ENCODE measurements around the gene IKBKE. TPM values are rescaled to one million over a fixed set of nuclear protein-coding genes. Genes with fewer than 3 reads are reported as not detected.

IKBKE gene
- total and polyA plus RNA-seq, 10 of the 15 experiments (the other 5 are each of a cell fraction or from before 2014, with no cell fraction given), result 12.8 to 35.1 (median 23.1) TPM

DNA sequence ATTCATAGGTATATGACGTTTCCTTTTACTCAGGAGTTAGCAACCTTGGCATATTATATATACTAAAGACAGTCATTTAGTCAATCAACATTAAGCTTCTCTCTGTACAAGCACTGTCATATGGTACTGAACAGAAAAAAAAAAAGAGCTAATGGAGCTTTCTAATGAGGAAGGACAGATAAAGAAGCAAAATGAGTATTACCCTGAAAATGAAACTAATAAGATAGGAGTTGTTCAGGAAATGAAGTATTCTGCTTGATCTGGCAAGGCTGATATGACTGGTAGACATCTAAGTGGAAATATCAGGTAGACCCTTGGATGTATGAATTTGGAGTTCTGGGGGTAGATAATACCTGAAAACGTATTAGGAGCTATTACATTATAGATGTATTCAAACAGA lies 4.3 kb upstream of the IKBKE start:
- peaks cover 55% of the 10 kb centered on the region for H3K4me1 ChIP-seq (ENCODE audit: control insufficient read depth, insufficient read depth, low read length)
- no peaks in the 10 kb centered on the region for H4K20me1 ChIP-seq (ENCODE audit: control insufficient read depth, insufficient read depth)
- CTCF ChIA-PET, result interaction anchor here (1.1 to 10.1 kb wide), 5 partner anchors 14 to 197 kb away, joined by 3 to 199 read pairs (median 4); no protein-coding TSS in a partner anchor
- FAIRE-seq (no peak), ATAC-seq (peak; percentile 9), DNase-seq (ENCODE audit: low read depth, low spot score) (no peak)
- POLR2A ChIA-PET, result interaction anchor here (0.6 to 1.2 kb wide), 3 partner anchors 10 to 90 kb away, joined by 3 to 5 read pairs (median 3); no protein-coding TSS in a partner anchor
- no peak overlapping the region for H2AFZ ChIP-seq (ENCODE audit: control insufficient read depth, low read depth, low read length)
- no peaks in the 10 kb centered on the region for H3K9me3 ChIP-seq (replicated peaks; ENCODE audit: control insufficient read depth, insufficient read depth, low read length)
- no peak overlapping the region for H3K9ac ChIP-seq (ENCODE audit: control insufficient read depth, insufficient read depth, low read length)
- no peak overlapping the region for H3K4me2 ChIP-seq (ENCODE audit: control insufficient read depth, insufficient read depth)
- H3K36me3 ChIP-seq (ENCODE audit: control insufficient read depth in 2 of 2, insufficient read depth in 2 of 2, low read length in 1 of 2), result no peaks in the 10 kb centered on the region
- RAD21 ChIA-PET (ENCODE audit: unreplicated experiment), result interaction anchor here (0.8 to 3.3 kb wide), 9 partner anchors 10 to 198 kb away, joined by 3 to 22 read pairs (median 5); no protein-coding TSS in a partner anchor
- no peak overlapping the region for H3K27ac ChIP-seq (ENCODE audit: control insufficient read depth, insufficient read depth)
- BruUV-seq (replicated peaks), result no TSS peak
- intact Hi-C loops (cut with micrococcal nuclease; ENCODE audit: unreplicated experiment), result no loop called here
- WGBS (ENCODE audit: insufficient coverage, insufficient replicate concordance, low lambda C conversion rate, missing lambda C conversion rate), result 0% methylated on average over 2 of the region's 2 CpGs
- peaks cover 12% of the 10 kb centered on the region for H3K79me2 ChIP-seq (ENCODE audit: control insufficient read depth, insufficient read depth, low read length)
- H3K4me3 ChIP-seq, result no peak overlapping the region
- H3K27me3 ChIP-seq (replicated peaks in 1 of 2; ENCODE audit: control insufficient read depth in 2 of 2, insufficient read depth in 2 of 2, low read length in 1 of 2), result no peaks in the 10 kb centered on the region
- in situ Hi-C loops (cut with MboI), result no loop called here
- SMC1A ChIA-PET (ENCODE audit: uncharacterized antibody, unreplicated experiment), result interaction anchor here (1.3 to 7.0 kb wide), 4 partner anchors 13 to 204 kb away, joined by 3 to 70 read pairs (median 9); no protein-coding TSS in a partner anchor
- TF ChIP-seq, protein P1, sequence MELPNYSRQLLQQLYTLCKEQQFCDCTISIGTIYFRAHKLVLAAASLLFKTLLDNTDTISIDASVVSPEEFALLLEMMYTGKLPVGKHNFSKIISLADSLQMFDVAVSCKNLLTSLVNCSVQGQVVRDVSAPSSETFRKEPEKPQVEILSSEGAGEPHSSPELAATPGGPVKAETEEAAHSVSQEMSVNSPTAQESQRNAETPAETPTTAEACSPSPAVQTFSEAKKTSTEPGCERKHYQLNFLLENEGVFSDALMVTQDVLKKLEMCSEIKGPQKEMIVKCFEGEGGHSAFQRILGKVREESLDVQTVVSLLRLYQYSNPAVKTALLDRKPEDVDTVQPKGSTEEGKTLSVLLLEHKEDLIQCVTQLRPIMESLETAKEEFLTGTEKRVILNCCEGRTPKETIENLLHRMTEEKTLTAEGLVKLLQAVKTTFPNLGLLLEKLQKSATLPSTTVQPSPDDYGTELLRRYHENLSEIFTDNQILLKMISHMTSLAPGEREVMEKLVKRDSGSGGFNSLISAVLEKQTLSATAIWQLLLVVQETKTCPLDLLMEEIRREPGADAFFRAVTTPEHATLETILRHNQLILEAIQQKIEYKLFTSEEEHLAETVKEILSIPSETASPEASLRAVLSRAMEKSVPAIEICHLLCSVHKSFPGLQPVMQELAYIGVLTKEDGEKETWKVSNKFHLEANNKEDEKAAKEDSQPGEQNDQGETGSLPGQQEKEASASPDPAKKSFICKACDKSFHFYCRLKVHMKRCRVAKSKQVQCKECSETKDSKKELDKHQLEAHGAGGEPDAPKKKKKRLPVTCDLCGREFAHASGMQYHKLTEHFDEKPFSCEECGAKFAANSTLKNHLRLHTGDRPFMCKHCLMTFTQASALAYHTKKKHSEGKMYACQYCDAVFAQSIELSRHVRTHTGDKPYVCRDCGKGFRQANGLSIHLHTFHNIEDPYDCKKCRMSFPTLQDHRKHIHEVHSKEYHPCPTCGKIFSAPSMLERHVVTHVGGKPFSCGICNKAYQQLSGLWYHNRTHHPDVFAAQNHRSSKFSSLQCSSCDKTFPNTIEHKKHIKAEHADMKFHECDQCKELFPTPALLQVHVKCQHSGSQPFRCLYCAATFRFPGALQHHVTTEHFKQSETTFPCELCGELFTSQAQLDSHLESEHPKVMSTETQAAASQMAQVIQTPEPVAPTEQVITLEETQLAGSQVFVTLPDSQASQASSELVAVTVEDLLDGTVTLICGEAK (IDR thresholded peaks at IDR 0.05; ENCODE audit: borderline replicate concordance), result no peak
- TF ChIP-seq HDAC6 (IDR thresholded peaks at IDR 0.05; ENCODE audit: unreplicated experiment) (no peak), ZNF274 (IDR thresholded peaks at IDR 0.05; ENCODE audit: insufficient read depth, insufficient read length) (no peak), RUNX3 (IDR thresholded peaks at IDR 0.05; ENCODE audit: low read length) (peak; percentile 12; the same call in 1 of the 2 replicates), SIX5 (IDR thresholded peaks at IDR 0.05; ENCODE audit: low read depth, low read length, severe bottlenecking) (no peak), IRF4 (IDR thresholded peaks at IDR 0.05; ENCODE audit: low read depth, low read length) (peak; percentile 59; the same call in 1 of the 2 replicates), MTA2 (IDR thresholded peaks at IDR 0.05; ENCODE audit: low read depth) (peak; percentile 55), BCL11A (IDR thresholded peaks at IDR 0.05; ENCODE audit: low read depth, low read length) (peak; percentile 20; the same call in 1 of the 2 replicates), CEBPB (IDR thresholded peaks at IDR 0.05; ENCODE audit: borderline replicate concordance in 1 of 2, low read depth in 2 of 2, low read length in 2 of 2) (no peak), CBX5 (IDR thresholded peaks at IDR 0.05; ENCODE audit: low read depth) (no peak), ZNF217 (IDR thresholded peaks at IDR 0.05) (no peak), TCF3 (IDR thresholded peaks at IDR 0.05; ENCODE audit: borderline replicate concordance, insufficient read depth, low read depth, low read length) (no peak)
- TF ChIP-seq, protein P2, sequence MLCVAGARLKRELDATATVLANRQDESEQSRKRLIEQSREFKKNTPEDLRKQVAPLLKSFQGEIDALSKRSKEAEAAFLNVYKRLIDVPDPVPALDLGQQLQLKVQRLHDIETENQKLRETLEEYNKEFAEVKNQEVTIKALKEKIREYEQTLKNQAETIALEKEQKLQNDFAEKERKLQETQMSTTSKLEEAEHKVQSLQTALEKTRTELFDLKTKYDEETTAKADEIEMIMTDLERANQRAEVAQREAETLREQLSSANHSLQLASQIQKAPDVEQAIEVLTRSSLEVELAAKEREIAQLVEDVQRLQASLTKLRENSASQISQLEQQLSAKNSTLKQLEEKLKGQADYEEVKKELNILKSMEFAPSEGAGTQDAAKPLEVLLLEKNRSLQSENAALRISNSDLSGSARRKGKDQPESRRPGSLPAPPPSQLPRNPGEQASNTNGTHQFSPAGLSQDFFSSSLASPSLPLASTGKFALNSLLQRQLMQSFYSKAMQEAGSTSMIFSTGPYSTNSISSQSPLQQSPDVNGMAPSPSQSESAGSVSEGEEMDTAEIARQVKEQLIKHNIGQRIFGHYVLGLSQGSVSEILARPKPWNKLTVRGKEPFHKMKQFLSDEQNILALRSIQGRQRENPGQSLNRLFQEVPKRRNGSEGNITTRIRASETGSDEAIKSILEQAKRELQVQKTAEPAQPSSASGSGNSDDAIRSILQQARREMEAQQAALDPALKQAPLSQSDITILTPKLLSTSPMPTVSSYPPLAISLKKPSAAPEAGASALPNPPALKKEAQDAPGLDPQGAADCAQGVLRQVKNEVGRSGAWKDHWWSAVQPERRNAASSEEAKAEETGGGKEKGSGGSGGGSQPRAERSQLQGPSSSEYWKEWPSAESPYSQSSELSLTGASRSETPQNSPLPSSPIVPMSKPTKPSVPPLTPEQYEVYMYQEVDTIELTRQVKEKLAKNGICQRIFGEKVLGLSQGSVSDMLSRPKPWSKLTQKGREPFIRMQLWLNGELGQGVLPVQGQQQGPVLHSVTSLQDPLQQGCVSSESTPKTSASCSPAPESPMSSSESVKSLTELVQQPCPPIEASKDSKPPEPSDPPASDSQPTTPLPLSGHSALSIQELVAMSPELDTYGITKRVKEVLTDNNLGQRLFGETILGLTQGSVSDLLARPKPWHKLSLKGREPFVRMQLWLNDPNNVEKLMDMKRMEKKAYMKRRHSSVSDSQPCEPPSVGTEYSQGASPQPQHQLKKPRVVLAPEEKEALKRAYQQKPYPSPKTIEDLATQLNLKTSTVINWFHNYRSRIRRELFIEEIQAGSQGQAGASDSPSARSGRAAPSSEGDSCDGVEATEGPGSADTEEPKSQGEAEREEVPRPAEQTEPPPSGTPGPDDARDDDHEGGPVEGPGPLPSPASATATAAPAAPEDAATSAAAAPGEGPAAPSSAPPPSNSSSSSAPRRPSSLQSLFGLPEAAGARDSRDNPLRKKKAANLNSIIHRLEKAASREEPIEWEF (IDR thresholded peaks at IDR 0.05; ENCODE audit: insufficient replicate concordance, low read depth, low read length), result no peak

Measured in GM12878 (cell line).